IPS-NIHi11 (cell line): ENCODE data around the gene MAP3K5.
"Not testable (repeated sequence)": the region's sequence is repeated elsewhere in the genome, so short reads cannot be mapped to it uniquely, and the experiment has no call there.

ENCODE experiments used
- DNase-seq: peaks from one replicate; pipeline ENCODE4 v3.0.0; 2012; ENCODE audit warnings: mixed read lengths, low spot score

MAP3K5 gene

DNA sequence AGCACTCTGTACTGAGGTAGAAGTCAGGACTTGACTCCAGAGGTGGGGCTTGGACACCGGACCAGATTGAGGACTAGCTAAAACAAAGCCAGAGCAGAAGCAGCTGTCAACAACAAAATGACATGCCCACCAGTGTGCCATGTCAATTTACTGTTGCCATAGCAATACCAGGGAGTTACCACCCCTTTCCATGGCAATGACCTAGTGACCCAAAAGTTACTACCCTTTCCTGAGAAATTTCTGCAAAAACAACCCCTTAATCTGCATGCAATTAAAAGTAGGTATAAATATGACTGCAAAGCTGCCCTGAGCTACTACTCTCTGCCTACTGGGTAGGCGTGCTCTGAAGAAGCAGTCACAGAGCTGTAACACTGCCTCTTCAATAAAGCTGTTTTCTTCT, 21.0 kb downstream of the MAP3K5 start:
- no peak for DNase-seq

DNA sequence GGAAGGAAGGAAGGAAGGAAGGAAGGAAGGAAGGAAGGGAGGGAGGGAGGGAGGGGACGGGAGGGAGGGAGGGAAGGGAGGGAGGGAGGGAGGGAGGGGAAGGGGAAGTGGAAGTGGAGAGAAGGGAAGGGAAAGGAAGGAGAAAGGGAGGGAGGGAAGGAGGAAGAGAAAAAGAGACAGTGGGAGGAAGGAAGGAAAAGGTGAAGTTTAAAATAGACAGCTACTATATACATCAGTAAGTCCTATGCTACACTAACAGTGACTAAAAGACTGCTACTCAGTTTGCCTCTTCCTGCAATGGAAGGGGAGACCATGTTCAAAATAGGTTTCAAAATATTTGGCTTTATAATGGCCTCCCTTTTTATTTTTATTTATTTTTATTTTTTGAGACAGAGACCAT, 22.5 kb downstream of the MAP3K5 start:
- DNase-seq: no peak

DNA sequence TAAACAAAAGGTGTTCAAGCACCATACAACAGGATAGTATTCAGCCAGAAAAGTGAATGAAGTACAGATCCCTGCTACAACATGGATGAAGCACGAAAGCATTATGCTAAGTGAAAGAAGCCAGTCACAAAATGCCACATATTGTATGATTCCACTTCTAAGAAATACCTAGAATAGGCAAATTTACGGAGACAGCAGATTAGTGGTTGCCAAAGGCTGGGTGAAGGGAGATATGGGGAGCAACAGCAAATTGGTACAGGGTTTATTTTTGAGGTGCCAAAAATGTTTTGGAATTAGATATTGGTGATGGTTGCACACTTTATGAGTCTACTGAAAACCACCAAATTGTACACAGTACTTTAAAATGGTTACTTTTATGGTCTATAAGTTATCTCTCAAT, 23.2 kb downstream of the MAP3K5 start:
- DNase-seq: no peak

DNA sequence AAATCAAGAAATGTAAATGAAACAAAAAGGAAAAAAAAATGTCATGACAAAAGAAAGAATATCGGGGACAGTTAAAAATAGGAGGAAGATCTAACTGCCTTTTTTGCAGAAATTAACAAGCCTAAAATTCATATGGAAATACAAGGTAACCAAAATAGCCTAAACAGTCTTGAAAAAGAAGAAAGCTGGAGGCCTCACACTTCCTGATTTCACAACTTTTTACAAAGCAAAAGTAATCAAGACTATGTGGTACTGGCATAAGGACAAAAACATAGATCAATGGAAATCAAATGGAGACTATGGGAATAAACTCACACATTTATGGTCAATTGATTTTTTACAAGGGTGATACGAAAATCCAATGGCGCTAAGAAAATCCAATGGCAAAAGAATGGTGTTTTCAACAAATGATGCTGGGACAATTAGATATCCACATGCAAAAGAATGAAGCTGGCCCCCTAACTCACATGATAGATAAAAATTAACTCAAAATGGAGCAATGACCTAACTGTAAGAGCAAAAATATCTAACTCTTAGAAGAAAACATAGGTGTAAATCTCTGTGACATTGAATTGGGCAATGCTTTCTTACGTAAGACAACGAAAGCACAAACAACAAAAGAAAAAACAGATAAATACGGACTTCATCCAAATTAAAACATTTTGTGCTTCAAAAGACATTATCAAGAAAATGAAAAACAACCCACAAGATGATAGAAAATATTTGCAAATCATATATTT, 24.5 kb downstream of the MAP3K5 start:
- no peak for DNase-seq

DNA sequence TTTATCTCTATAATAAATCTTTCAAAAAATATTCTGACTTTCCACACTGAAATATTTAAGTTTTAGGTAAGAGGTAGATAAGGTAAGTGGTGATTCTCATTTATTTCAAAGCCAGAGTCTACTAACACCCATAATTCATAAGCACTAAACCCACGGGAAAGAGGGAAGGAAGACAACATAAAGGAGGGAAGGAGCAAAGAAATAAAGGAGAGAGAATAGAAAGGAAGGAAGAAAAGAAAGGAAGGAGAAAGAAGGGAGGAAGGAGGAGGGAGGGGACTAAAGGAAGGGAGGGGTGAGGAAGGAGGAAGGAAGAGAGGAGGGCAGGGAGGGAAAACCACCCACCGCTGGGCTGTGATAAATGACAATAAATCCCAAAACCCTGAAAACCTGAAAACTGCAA, 25.2 kb downstream of the MAP3K5 start:
- no peak for DNase-seq

DNA sequence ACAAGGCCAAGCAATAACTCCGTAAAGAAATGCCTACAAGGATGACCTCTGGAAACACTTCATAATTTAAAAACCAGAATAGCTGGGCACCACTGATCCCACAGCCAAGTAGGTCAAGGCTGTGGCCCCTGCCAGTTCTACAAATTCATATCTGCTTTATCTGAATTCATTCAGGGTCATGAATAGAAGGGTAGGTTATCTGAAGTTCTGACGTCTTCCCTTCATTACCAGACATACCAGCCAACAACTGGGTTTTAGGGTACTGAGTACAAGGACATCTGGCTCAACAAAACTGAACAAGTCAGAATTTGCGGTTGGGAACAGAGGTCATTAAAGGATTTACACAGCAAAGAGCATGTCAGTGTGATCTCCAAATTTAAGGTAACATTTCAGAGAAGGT, 26.0 kb downstream of the MAP3K5 start:
- no peak for DNase-seq

DNA sequence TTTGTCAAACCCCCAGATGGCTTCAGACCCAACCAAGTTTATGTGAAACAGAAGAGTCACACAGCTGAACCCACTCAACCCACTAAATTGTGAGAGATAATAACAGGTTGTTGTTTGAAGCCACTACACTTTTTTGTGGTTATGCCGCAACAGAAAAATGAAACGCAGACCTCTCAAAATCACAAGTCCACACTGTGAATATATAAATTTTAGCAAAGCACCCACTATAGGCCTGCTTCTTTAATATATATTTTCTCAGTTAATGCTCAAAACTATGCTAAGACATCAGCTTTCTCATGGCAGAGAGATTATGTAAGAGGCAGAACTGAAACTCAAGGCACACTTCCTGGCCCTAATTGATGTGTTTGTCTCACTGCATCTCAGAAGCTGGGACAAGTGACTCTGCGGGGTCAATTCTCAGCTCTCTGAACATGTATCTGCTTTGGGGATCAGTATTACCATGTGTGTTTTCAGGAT, 27.7 kb downstream of the MAP3K5 start:
- DNase-seq: no peak

DNA sequence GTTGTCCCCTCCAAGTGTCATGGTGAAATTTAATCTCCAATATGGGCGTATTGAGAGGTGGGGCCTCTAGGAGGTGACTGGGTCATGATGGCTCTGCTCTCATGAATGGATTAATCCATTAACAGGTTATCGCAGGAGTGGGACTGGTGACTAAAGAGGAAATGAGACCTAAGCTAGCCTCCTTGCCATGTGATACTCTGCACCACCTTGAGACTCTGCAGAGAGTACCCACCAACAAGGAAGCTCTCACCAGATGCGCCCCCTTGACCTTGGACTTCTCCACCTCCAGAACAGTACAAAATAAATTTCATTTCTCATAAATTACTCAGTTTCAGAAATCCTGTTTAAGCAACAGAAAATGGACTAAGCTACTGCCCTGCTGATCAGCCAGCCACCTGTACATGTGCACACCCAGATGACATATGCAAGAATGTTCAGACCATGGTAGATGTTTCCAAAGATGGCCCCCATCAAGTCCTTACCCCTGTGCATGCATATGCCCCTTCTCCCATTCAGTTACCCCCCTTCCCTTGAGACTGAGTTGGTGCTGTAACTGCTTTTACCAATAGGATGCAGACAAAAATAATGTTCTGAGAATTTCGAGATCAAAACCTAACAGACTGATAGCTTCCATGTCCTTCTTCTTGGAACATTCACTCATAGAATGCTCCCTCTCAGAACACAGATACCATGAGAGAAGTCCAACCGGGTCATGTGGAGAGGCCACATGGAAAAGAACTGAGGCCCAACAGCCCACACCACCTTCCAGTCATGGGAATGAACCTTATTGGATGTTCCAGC, 28.4 kb downstream of the MAP3K5 start:
- no peak for DNase-seq

DNA sequence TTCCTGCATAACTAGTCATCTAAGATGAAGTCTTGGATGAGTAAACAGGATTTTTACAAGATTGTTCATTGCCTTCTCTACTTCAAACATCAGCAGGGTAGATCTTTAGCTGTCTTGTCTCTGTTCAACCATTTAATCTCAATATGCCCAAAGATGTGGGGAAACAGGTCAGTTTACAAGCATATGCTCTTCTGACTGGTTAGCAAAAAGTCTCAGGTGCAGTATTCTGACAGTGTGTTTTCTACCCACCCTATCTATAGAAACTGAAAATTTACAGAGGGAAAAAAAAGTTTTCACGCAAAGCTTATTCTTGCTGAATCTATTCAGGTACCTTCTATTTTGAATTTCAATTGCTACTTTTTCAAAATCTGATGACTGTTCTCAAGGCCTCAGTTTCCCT, 29.0 kb downstream of the MAP3K5 start:
- DNase-seq: no peak

DNA sequence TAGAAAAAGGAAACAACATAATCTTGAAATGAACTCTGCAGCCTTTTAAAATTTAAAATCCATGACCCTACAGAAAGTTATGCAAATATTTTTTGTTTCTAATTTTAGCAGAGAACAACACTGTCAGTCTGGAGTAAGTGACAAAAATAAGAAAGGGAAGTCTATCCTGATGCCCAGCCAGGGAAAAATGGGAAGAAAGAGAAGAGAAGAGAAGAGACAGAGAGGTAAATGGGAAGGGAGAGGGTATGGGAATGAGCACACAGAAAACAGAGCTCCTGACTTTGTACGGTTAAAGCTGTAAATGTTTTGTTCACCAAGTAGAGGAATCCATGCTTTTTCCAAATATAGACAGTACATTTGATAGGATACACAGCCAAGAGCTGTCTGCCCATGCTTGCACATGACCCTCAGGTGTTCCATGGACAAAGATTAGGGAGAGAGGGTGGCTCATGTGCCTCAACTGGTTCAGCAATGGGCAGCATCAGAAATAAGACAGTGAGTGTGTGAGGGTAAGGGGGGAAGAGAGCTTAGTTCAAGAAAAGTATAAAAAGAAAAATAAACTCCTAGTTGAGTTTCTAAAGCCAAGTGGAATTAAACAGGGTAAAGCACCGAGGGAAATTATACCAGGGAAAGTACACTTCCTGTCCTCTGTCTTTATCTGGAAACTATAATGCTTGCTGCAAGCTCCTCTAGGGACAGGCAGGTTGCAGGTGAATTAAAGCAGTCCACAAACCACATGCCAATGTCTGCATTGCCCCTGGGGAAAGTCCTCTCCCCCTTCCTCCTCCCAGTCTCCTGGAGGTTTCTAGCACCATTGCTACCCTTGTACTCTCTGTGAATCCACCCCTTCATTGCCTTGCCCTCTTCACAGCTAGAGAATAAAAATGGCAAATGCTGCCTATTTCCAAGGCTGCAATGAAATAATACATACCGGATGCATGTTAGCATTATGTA, 30.0 kb downstream of the MAP3K5 start:
- no peak for DNase-seq

DNA sequence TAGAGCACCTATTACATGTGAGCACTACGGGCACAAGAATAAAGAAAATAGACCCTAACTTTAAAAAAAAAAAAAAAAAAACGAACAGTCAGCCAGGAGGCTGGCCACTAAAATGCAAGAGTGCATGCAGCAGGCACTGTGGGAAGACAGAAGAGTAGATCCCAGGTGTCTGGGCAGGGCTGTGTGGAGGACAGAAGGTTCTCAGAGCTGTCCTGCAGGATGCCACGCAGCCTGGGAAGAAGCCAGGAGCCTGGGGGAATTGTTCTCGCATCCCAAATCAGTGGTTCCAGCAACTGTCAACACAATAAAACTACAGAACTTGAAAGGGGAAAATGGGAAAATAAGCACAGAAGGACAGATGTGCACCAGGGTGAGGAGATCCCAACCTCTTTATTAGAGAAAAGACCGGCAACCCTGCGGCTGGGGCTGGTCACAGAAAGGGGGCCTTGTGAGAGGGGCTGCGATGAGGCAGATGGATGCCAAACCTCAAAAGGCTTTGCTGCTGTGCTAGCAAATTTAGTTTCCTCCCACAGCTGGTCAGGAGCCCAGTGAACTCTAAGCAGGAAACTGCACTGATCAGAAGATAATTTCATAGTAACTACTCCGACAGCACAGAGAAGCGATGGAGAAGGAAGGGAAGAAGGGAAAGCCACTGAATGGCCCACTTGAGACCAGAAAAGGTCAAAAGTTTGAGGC, 30.9 kb downstream of the MAP3K5 start:
- no peak for DNase-seq

DNA sequence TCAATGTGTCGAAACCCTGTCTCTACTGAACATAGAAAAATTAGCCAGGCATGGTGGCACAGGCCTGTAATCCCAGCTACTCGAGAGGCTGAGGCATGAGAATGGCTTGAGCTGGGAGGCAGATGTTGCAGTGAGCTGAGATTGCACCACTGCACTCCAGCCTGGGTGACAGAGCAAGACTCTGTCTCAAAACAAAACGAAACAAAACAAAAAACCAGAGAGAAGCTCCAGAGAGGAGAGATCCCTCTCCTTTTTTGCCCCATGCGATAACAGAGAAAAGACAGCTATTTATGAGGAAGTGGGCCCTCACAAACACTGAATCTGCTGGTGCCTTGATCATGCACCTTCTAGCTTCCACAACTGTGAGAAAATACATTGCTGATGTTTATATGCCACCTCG, 31.5 kb downstream of the MAP3K5 start:
- DNase-seq: not testable (repeated sequence)

DNA sequence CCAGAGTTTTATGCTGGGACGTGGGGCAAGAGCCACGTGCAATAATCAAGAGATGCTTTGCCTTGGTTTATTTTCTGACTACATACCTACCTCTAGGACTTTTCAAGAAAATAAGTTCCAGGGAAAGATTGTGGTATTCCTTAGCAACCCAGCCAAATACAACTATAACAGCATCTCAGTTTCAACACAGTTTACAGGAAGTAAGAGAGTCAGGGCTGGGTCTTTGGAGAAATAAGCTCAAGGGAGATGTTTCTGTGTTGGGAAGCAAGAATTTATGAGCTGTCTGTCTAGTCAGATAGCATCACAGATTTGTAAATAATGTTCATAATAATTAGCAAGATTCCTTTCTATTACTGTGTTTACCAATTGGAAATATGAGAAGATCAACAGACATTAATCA, 35.1 kb downstream of the MAP3K5 start:
- DNase-seq: no peak

DNA sequence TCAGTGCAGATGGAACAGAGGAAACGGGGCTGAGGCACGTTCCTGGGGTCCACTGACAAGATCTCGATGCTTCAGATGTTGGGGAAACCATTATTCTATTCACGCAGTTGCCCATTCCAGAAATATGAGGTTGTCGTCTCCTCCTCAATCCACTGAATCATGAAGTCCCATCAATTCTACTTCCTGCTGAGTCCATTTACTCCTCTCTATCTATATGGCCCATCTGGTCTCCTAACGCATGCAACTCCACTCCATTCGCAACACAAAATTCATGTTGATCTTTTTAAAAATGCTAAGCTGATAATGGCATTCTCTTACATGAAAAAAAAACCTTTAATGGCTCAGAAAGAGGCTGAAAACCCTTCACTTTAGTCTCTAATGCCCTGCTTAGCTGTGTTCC, 37.5 kb downstream of the MAP3K5 start:
- DNase-seq: no peak

DNA sequence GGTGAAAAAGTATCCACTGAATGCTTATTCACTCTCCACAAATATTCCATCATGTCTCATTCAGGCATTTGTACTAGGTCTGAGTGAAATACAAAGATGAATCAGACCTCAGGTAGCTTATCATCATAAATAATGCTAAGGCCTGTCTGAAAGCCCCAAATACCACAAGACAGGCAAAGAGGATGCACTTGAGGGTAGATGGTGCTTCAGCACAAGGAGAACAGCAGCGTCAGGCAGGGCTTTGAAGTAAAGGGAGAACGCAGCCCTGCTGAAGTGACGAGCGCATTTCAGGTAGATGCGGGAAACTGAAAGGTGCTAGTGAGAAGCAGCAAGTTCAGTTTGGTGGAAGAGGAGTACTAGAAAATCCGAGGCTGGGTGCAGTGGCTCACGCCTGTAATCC, 38.7 kb downstream of the MAP3K5 start:
- DNase-seq: no peak

DNA sequence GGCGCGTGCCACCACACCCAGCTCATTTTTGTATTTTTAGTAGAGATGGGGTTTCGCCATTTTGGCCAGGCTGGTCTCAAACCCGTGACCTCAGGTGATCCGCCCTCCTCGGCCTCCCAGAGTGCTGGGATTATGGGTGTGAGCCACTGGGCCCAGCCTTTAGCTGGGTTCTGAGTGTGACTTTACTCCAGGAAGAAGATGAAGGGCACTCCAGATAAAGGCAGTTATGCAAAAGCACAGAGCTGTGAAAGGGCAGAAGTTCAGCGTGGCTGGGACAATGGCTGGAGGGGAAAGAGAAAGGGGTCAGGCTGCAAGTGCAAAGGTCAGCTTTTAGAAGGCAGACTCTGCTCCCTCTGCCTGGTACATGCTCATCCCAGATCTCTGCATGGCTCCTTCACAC, 39.7 kb downstream of the MAP3K5 start:
- no peak for DNase-seq

DNA sequence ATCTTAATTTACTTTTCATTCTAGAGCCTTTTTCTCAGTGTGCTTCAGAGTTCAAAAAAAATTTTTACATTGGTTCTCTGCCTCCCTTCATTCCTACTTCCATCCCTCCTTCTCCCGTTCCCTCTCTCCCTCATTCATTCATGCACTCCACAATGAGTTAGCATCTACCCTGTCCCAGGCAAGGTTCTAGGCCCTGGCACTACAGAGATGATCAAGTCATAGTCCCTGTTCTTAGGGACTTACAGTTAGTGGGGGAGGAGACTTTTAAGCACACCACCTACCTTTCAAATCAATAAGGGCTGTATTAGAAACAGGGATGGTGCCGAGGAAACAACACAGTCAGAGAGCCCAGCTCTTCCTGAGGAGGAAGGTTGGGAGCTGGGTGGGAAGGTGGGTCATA, 40.3 kb downstream of the MAP3K5 start:
- DNase-seq: no peak

DNA sequence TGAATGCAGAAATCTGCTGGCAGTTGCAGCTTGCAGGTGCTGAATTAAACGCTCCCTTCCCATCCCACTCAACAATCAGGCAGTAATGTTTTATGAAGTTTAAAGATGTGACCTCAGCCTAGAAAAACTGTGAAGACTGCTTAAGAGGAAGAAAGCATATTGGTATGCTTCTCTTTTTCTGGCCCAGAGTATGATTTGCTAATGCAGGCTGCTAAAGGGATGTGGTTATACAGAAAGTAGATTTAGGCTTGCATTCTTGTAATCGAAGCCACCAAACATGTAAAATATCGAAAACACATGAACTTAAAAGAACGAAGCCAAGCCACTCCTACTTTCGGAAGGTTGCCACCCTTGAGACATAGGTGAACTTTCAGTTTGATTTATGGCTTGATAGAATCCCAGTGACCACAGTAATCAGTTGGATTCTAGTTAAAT, 40.7 kb downstream of the MAP3K5 start:
- DNase-seq: no peak

DNA sequence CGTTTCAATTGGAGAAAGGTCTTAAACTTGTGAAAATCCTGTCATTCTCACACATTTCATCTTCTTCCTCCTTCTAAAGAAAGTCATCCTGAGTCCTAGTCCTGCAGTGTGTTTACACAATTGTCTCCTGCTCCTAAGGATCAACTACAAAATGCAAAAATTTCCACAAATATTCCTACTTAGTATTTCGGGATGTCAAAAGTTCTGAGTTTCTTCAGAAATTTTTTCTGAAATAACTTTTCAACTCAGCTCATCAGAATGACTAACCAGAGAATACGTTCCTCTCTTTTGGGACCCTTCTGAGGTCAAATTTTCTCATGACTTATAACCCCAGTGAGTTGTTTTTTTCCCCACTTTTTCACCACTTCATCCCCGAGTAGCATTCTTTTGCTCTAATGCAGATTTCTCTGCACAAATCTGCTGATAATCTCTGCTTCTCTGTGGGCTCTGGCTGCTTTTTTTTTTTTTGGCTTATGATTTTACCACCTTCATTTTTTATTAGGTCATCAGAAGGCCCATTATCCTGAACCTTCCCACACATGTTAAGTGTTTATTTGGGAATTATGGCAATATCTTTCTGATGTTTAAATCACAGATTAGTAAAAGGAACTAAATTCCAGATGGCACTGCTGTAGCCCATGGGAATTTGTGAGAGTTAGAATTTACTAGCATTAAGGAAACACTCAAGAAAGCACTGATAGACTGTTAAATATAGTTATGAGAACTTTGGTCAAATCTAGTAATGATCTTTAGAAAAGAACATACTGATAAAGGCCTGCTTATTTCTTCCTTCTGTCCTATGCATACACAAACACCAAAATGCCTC, 41.4 kb downstream of the MAP3K5 start:
- DNase-seq: no peak

DNA sequence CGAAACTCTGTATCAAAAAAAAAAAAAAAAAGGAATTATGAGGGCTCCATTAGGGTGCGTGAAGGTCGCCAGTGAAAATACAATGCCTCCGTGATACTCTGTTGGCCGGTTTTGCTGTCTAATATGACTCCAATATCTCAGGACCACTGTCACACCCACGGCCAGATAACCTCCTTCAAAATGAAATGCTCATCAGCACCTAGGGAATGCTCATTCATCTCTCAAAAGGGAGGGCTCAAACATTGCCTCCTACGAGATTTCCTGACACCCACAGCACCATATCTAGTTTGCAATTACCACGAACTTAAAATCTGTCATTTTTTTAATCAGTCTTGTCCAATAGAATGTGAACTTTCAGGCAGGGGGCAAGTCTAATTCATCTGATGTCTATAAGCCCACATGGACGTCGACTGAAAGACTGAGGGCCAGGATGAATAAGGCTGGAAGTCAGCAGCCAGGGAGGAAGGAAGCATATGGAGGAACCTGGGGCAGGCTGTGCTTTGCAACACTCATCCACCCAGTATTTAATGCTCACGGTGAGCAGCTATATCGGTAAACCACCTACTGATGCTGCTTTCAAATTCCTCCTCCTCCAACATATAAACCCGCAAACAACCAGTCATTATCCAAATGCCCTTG, 42.8 kb downstream of the MAP3K5 start:
- DNase-seq: no peak
